ENCODE results near the gene ATPAF1.

ATPAF1 gene

DNA sequence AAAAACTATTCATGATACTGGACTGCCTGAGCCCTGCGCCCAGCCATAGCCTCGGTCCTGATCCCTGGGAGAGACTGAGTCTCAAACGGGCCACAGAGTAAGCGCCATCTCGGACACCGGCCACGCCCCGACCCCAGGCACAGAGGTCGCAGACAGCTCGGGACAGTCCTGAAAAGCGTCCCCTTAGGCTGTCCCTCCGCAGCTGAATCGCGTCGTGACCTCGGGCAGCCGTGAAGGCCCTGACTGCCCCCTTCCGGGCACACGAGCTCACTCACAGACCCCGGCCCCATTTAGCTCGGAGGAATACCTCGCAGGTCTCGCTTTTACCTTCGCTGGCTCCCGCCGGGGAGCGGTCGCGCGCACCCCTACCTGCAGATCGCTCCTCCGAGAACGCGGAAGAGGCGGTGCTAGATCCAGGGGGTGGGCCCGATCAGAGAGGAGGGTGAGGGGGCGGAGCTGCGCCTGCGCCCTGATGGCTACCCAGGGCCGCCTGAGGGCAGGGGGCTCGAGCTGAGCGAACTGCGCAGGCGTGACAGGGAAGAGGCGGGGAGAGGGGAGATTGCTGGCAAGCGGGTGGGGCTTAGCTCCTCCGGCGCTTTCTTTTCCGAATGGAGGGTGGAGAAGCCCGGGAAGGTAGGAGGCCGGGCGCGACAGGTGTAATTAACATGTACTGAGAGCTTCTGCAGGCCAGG lies 64.2 kb downstream of the ATPAF1 start, which contains the start of gene MKNK1:
Gene MKNK1 (minus strand): TSS at position 411 of the 692 bp plus-strand sequence. CDS start 20,941 bp downstream, outside the sequence.
- peak within 1 kb of the TSS; percentile 79 for H3K27ac ChIP-seq
- TF ChIP-seq ZFX (IDR thresholded peaks at IDR 0.05), result no peak
- TF ChIP-seq, protein P1, sequence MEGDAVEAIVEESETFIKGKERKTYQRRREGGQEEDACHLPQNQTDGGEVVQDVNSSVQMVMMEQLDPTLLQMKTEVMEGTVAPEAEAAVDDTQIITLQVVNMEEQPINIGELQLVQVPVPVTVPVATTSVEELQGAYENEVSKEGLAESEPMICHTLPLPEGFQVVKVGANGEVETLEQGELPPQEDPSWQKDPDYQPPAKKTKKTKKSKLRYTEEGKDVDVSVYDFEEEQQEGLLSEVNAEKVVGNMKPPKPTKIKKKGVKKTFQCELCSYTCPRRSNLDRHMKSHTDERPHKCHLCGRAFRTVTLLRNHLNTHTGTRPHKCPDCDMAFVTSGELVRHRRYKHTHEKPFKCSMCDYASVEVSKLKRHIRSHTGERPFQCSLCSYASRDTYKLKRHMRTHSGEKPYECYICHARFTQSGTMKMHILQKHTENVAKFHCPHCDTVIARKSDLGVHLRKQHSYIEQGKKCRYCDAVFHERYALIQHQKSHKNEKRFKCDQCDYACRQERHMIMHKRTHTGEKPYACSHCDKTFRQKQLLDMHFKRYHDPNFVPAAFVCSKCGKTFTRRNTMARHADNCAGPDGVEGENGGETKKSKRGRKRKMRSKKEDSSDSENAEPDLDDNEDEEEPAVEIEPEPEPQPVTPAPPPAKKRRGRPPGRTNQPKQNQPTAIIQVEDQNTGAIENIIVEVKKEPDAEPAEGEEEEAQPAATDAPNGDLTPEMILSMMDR (conservative IDR thresholded peaks at IDR 0.05), result no peak

DNA sequence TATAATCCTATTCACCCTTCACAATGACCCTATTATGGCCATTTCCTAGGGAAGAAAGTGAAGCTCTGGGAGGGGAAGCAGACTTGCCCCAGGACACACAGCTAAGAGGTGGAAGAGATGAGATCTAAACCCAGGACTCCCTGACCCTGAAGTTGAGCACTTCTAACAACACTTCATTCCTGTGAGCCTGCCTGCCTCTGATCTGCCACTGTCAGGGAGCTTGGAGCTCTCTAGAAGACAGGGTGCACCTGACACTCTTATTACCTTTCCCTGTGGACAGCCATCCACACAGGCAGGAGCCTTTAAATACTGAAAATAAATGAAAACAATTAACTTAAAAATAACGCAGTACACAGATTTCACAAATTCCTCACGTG lies 64.7 kb downstream of the ATPAF1 start:
- TF ChIP-seq ZFX (IDR thresholded peaks at IDR 0.05), result no peak
- TF ChIP-seq, protein P1 (conservative IDR thresholded peaks at IDR 0.05), result no peak
- H3K27ac ChIP-seq, result peak overlapping the region; percentile 79

DNA sequence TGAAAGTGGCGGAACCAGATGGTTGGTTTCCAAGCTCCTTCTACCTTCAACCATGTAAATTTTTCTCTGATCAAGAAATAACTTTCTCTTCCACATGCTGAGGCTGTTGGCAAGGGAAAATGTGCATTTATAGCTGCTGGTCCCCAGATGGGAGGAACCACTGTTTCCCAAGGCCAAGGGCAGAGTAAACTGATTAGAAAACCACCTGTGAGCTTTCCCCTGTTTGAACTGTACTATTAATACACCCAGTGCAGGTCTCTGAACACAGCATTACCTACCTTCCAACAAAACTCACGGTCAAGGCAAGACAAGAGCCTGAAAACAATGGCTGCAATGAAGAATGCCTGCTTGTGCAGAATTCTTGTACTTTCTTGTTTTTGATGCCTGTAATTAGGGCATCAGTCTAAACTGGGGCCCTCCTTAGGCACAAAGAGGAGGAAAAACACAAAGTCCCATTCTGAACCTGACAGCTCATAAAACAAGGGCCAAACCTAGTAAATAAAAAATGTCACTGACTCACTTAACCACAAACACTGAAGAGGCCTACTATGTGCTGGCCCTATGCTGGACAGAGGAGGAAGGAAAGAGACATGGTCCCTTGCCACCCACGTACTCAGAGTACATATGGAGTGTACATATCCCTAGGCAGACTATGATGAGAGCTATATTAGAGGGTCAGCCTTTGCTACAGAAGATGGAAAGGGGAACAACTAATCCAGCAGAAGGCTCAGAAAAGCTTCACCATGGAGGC lies 66.7 kb downstream of the ATPAF1 start:
- H3K27ac ChIP-seq, result no peak overlapping the region
- TF ChIP-seq, protein P1 (conservative IDR thresholded peaks at IDR 0.05), result no peak
- no peak for TF ChIP-seq ZFX (IDR thresholded peaks at IDR 0.05)

DNA sequence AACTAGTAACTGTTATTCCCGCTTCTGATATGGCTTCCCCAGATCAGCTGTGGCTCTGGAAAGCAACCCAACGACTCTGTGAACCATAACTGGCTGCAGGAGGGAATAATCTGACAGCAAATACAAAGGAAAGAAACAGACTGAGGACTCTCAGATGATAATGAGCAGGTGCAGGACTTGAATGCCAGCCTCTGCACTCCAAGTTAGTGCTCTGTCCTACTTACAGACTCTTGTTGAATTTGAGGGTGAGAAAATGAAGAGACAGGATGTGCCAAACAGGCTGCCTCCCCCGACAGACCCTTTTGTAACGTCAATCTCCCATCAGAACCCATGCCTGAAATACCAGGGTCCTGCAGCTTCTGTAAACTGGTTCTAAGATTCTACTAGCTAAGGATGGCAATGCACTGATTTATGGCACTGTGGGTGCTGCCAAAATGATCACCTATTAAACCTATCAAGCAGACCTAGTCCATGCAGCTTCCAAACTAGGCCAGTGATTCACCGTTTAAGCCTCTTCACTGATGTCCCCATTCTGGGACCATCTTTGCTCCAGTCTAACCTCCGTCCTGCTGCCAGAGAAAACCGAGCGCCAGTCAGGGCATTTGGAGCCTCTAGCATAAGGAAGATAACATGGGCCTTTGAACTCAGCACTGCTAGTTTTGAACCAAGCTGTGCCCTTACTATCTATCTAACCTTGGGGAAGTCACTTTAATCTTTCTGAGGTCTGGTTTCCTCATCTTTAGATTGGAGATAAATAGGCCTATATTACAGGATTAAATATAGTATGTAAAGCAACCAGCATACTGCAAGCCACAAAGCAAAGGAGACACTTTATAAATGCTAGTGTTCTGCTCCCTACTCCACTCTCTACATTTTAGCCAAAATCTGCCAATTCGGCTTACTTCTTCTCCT lies 68.8 kb downstream of the ATPAF1 start:
- H3K27ac ChIP-seq, result no peak overlapping the region
- TF ChIP-seq, protein P1 (conservative IDR thresholded peaks at IDR 0.05), result no peak
- no peak for TF ChIP-seq ZFX (IDR thresholded peaks at IDR 0.05)

DNA sequence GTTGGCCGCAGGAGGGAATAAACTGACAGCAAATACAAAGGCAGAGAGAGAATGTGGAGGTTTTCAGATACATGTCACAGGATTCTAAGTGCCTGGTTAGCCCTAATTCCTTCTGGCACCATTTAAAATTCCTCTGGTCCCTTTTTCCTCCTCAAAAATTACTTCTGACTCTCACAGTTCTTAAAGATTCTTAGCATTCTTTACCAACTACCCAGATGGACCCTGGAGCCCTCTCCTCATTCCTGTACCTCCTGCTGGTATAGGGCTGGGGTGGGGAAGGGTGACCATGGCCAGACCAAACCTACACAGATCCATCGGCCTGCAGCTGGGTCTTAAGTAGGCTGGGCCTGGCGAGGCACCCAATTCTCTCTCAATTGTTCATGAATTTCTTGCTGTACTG lies 71.3 kb downstream of the ATPAF1 start:
- no peak for TF ChIP-seq ZFX (IDR thresholded peaks at IDR 0.05)
- TF ChIP-seq, protein P1 (conservative IDR thresholded peaks at IDR 0.05), result no peak

DNA sequence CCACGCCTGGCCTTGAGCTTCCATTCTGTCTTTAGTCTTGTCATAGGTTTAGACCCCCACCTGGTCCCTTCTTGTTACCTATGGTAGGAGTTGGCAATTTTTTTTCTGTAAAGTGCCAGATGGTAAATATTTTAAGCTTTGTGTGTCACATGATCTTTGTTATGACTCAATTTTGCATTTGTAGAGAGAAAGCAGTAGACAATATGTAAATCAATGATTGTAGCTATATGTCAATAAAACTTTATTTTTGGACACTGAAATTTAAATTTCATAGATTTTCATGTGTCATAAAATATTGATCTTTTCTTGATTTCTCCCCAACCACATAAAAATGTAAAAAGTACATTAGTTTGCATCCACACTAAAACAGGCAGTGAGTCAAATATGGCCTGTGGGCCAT lies 72.1 kb downstream of the ATPAF1 start:
- TF ChIP-seq ZFX (IDR thresholded peaks at IDR 0.05), result no peak
- TF ChIP-seq, protein P1 (conservative IDR thresholded peaks at IDR 0.05), result no peak

More for the DNA sequence above, 71.3 kb downstream of the ATPAF1 start:
- no peak overlapping the region for H3K27ac ChIP-seq

More for the DNA sequence above, 72.1 kb downstream of the ATPAF1 start:
- no peak overlapping the region for H3K27ac ChIP-seq

Measured in C4-2B (cell line).